COLO829 (cell line): Measurements from ENCODE around the gene DCST1.

Source experiments
- DNase-seq: peaks from one replicate; pipeline ENCODE4 v3.0.0; 2012; ENCODE audit warnings: low spot score

Gene DCST1

GRCh38 chr1:155052439-155053395, 19.1 kb downstream of the DCST1 start:
- no peak for DNase-seq

GRCh38 chr1:155053531-155054105, 20.0 kb downstream of the DCST1 start:
- DNase-seq: no peak

- no peak for DNase-seq
Observed at GRCh38 chr1:155057104-155057503, 23.5 kb downstream of the DCST1 start.

- DNase-seq: no peak
Observed at GRCh38 chr1:155057788-155058211, 24.2 kb downstream of the DCST1 start.

GRCh38 chr1:155060736-155061135, 27.1 kb downstream of the DCST1 start:
- no peak for DNase-seq

- peak; percentile 88 for DNase-seq
Observed at GRCh38 chr1:155061381-155062150, 27.9 kb downstream of the DCST1 start.

GRCh38 chr1:155062151-155062686, 28.6 kb downstream of the DCST1 start:
- no peak for DNase-seq

GRCh38 chr1:155062702-155063411, 29.2 kb downstream of the DCST1 start:
- DNase-seq: no peak

- DNase-seq: peak; percentile 89
Observed at GRCh38 chr1:155063550-155064110, 30.0 kb downstream of the DCST1 start, which contains the start of gene EFNA4. Gene EFNA4 (plus strand): TSS chr1:155063740. CDS start chr1:155063824, 84 bp downstream.

GRCh38 chr1:155064111-155064831, 30.6 kb downstream of the DCST1 start:
- DNase-seq: no peak

GRCh38 chr1:155064832-155065429, 31.3 kb downstream of the DCST1 start:
- DNase-seq: no peak

- no peak for DNase-seq
Observed at GRCh38 chr1:155066777-155067176, 33.2 kb downstream of the DCST1 start.

GRCh38 chr1:155068599-155068998, 35.0 kb downstream of the DCST1 start:
- no peak for DNase-seq

- DNase-seq: no peak
Observed at GRCh38 chr1:155069551-155070157, 36.0 kb downstream of the DCST1 start.

- DNase-seq: no peak
Observed at GRCh38 chr1:155070158-155070621, 36.6 kb downstream of the DCST1 start.

- DNase-seq: no peak
Observed at GRCh38 chr1:155070721-155071569, 37.3 kb downstream of the DCST1 start.

GRCh38 chr1:155071701-155072100, 38.1 kb downstream of the DCST1 start:
- no peak for DNase-seq

- DNase-seq: no peak
Observed at GRCh38 chr1:155072531-155073289, 39.1 kb downstream of the DCST1 start.
